Stimulated activated memory B cell treated with anti-CD40 and anti-IgM and Interleukin-4, amounts not matched to agents 10 μg/mL and 1 μg/mL and 100 μg/mL, for 72 hours (primary cell): ENCODE data around the gene TICRR.

Experiments
- ATAC-seq: fragments of 150-1000 bp; cut with Tn5 transposase; 2 replicates; pipeline ENCODE4 v1.10.0; 2021
- H3K27ac Mint-ChIP-seq: one replicate; pipeline ENCODE4 v1.8.0; 2022; ENCODE audit warnings: mild to moderate bottlenecking, mixed read lengths
- H3K27me3 Mint-ChIP-seq: one replicate; pipeline ENCODE4 v1.8.0; 2022; ENCODE audit warnings: mixed read lengths
- H3K36me3 Mint-ChIP-seq: one replicate; pipeline ENCODE4 v1.8.0; 2022; ENCODE audit warnings: mixed read lengths
- H3K4me1 Mint-ChIP-seq: one replicate; pipeline ENCODE4 v1.8.0; 2022; ENCODE audit warnings: mixed read lengths
- H3K4me3 Mint-ChIP-seq: one replicate; pipeline ENCODE4 v1.8.0; 2022; ENCODE audit warnings: mild to moderate bottlenecking, moderate library complexity, mixed read lengths
- H3K9me3 Mint-ChIP-seq: one replicate; pipeline ENCODE4 v1.8.0; 2022; ENCODE audit warnings: mixed read lengths

The TICRR gene

DNA sequence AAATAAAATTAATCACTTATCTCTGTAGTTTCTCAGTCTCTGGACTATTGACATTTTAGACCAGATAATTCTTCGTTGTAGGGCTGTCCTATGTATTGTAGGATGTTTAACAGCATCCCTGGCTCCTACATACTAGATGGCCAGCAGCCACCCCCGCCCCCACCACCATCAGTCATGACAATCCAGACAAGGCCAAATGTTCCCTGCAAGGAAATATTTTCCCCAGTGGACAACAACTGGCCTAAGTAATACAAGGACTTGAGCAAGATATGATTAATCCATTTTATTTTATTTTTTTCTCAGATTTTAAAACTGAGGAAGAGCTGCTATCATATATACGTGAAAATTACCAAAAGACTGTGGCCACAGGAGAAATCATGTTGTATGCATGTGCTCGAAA is 23.8 kb downstream of the TICRR start:
- Mint-ChIP-seq H3K4me1 (no peaks in the 10 kb centered on the region), H3K36me3 (no peaks in the 10 kb centered on the region), H3K4me3 (no peak overlapping the region), H3K27ac (no peak overlapping the region), H3K27me3 (no peaks in the 10 kb centered on the region), H3K9me3 (no peaks in the 10 kb centered on the region)
- no peak for ATAC-seq

- no peak overlapping the region for H3K27ac Mint-ChIP-seq
- H3K36me3 Mint-ChIP-seq, result peaks cover 40% of the 10 kb centered on the region
- no peaks in the 10 kb centered on the region for H3K27me3 Mint-ChIP-seq
- H3K9me3 Mint-ChIP-seq, result peaks cover 23% of the 10 kb centered on the region
- ATAC-seq, result no peak
- no peaks in the 10 kb centered on the region for H3K4me1 Mint-ChIP-seq
- no peak overlapping the region for H3K4me3 Mint-ChIP-seq
Observed at GRCh38 chr15:89611317-89611716, 36.0 kb downstream of the TICRR start.

DNA sequence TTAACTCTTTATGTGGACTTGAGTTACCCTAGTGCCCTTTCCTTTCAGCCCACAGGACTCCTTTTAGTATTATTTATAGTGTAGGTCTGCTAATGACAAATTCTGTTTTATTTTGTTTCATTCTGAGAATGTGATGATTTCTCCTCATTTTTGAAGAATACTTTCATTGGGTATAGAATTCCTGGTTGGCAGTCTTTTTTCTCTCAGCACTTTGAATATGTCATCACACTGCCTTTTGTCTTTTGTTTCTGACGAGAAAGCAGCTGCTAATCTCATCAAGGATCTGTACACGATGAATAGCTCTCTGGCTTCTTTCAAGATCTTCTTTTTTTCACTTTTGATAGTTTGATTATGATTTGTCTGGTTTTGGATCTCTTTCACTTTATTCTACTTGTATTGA is 37.8 kb downstream of the TICRR start:
- peaks cover 40% of the 10 kb centered on the region for H3K36me3 Mint-ChIP-seq
- ATAC-seq, result no peak

GRCh38 chr15:89614164-89614563 is 38.9 kb downstream of the TICRR start:
- no peak for ATAC-seq
- Mint-ChIP-seq H3K36me3 (peaks cover 40% of the 10 kb centered on the region), H3K4me3 (no peak overlapping the region), H3K27ac (no peak overlapping the region), H3K9me3 (peaks cover 23% of the 10 kb centered on the region), H3K4me1 (no peaks in the 10 kb centered on the region), H3K27me3 (no peaks in the 10 kb centered on the region)

More for the DNA sequence above, 37.8 kb downstream of the TICRR start:
- Mint-ChIP-seq H3K4me1 (no peaks in the 10 kb centered on the region), H3K27ac (no peak overlapping the region), H3K9me3 (peaks cover 23% of the 10 kb centered on the region), H3K4me3 (no peak overlapping the region), H3K27me3 (no peaks in the 10 kb centered on the region)

- Mint-ChIP-seq H3K36me3 (peaks cover 31% of the 10 kb centered on the region), H3K27ac (no peak overlapping the region), H3K27me3 (no peaks in the 10 kb centered on the region), H3K4me3 (no peak overlapping the region), H3K4me1 (no peaks in the 10 kb centered on the region), H3K9me3 (peaks cover 23% of the 10 kb centered on the region)
- ATAC-seq, result no peak
Observed at GRCh38 chr15:89615135-89615534, 39.9 kb downstream of the TICRR start.

DNA sequence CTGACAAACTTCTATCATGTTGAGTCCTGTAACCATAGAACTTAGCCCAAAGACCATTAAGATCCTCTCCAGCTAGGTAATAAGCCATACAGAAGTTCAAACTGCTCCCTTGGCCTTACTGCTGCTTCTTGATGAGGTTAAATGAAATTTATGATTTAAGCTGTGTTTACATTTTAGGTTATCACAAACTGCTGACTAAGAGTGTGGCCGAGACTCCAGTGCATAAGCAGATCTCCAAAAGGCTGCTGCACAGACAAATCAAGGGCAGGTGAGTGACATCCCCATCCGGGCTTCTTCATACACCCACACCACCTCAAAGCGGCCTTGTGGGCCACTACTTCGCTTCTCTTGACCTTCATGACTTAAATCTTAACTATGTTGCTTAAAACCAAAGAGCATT is 41.0 kb downstream of the TICRR start:
- H3K4me3 Mint-ChIP-seq, result no peak overlapping the region
- no peak for ATAC-seq
- no peaks in the 10 kb centered on the region for H3K27me3 Mint-ChIP-seq
- peaks cover 24% of the 10 kb centered on the region for H3K36me3 Mint-ChIP-seq
- H3K27ac Mint-ChIP-seq, result no peak overlapping the region
- no peaks in the 10 kb centered on the region for H3K4me1 Mint-ChIP-seq
- H3K9me3 Mint-ChIP-seq, result peaks cover 20% of the 10 kb centered on the region

DNA sequence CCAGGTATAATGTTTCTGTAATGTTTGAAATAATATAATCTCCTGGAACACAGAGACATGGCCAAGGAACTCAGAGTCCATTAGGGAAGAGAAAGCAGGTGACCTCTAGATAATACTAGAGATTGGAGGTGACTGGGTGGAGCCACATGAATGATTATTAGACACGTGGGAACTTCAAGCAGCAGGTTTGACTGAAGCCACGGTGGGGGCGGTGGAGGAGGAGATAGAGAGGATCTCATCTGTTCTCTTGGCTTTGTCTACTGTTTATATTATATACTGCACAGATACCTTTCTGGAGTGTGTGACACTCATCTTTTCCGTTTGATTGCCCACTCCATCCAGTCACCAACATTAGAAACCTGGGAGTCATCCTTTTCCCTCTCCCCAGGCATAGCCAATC is 46.3 kb downstream of the TICRR start:
- no peak overlapping the region for H3K4me3 Mint-ChIP-seq
- no peak for ATAC-seq
- peaks cover 8% of the 10 kb centered on the region for H3K36me3 Mint-ChIP-seq
- H3K27me3 Mint-ChIP-seq, result no peaks in the 10 kb centered on the region
- no peak overlapping the region for H3K27ac Mint-ChIP-seq
- H3K9me3 Mint-ChIP-seq, result no peaks in the 10 kb centered on the region
- H3K4me1 Mint-ChIP-seq, result no peaks in the 10 kb centered on the region

- Mint-ChIP-seq H3K9me3 (no peaks in the 10 kb centered on the region), H3K4me1 (no peaks in the 10 kb centered on the region), H3K4me3 (no peak overlapping the region), H3K36me3 (peaks cover 8% of the 10 kb centered on the region), H3K27me3 (no peaks in the 10 kb centered on the region), H3K27ac (no peak overlapping the region)
- ATAC-seq, result no peak
Observed at GRCh38 chr15:89623165-89623564, 47.9 kb downstream of the TICRR start.

GRCh38 chr15:89625716-89626115 is 50.4 kb downstream of the TICRR start:
- Mint-ChIP-seq H3K27me3 (no peaks in the 10 kb centered on the region), H3K9me3 (no peaks in the 10 kb centered on the region), H3K4me3 (no peak overlapping the region), H3K27ac (no peak overlapping the region), H3K36me3 (peaks cover 14% of the 10 kb centered on the region), H3K4me1 (peaks cover 5% of the 10 kb centered on the region)
- no peak for ATAC-seq

DNA sequence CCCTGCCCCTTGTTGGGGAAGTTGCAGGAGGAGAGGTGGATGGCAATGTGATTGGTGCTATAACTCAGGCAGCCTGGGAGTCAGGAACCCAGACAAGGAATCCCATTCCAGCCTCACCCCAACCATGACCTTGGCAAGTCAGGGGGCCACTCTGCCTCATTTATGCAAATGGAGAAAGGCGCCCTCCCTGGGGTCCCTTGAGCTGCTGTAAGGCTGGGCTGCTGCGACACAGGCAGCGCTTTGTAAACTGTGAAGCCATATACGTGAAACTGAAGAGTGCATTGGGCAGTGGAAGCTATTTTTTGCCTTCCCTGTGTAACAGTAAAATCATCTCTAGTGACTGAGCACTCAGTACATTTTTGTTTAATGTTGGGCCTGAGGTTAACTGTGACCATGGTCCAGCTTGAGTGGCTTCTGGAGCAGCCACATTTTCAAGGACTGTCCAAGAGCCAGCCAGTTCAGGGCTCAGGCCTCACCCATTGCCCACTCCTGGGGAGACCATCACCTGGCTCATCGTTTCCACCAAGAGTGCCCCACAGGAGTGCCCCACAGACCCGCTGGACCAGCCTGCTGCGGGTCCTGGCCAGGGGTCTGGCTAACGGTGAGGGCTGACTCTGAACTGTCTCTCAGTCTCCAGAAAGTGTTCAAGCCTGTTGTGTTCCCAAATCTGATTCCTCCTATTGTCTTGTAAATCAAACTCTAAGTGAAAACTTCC is 52.1 kb downstream of the TICRR start:
- Mint-ChIP-seq H3K4me3 (no peak overlapping the region), H3K9me3 (no peaks in the 10 kb centered on the region), H3K36me3 (peaks cover 14% of the 10 kb centered on the region), H3K4me1 (peaks cover 5% of the 10 kb centered on the region), H3K27ac (no peak overlapping the region), H3K27me3 (no peaks in the 10 kb centered on the region)
- ATAC-seq, result no peak

DNA sequence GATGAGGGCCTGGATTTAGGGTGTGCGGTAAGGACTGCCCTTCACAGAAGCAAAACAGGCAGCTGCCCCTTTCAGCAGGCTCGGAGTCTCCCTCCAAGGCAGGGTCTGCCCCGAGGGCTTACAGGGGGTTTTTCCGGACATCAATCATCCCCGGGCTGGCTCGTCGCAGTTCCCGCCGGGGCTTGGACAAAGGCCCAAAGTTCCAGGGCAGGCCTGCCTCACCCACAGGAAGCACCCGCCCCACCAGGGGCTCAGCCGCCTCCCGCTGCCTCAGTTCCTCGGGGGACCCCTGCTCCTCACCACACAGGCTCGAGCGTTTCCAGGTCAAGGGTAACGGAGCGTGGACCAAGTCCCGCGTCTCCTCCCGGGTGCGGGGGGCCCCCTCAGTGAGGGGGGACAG is 53.0 kb downstream of the TICRR start:
- H3K4me1 Mint-ChIP-seq, result peaks cover 5% of the 10 kb centered on the region
- H3K27me3 Mint-ChIP-seq, result no peaks in the 10 kb centered on the region
- no peak for ATAC-seq
- H3K9me3 Mint-ChIP-seq, result no peaks in the 10 kb centered on the region
- H3K27ac Mint-ChIP-seq, result peak overlapping the region; percentile 51
- no peak overlapping the region for H3K4me3 Mint-ChIP-seq
- H3K36me3 Mint-ChIP-seq, result peaks cover 14% of the 10 kb centered on the region

DNA sequence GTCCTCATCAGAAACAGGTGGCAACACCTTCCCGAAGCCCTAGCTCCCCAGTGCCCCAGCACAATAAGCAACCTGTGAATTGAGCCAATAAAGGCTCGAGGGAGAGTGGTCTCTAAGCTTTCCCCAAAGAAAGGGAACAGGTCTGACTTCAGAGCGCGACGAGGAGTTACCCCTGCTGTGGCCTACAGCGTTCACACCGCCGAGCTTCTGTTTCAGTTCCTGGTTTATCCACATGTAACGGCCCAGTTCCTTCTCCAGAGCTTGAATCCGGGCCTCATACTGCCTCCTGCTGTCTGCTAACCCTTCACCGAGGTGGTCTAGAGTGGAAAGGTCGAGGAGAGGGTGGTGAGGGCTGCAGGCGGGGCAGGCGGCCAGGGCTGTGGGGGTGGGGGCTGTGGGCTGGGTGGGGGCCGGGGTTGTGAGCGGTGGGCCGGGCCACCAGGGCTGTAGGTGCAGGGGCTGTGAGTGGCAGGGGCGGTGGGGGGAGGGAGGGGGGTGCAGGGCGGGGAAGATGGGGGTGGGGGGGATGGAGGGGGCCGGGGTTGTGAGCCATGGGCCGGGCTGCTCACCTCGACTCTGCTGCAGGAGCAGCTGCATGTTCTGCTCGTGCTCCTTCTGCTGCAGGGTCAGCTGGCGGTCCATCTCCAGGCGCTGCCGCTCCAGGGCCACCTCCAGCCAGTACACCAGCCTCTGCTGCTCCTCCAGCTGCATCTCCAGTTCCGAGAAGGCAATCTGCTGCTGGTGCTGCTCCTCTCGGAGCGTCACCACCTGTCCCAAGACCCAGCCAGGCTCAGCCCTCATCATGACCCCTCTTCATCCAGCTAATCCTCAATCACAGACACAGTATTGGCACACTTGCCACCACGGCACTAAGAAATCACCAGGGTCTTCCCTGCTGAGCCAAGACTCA is 53.8 kb downstream of the TICRR start:
- Mint-ChIP-seq H3K36me3 (peaks cover 11% of the 10 kb centered on the region), H3K9me3 (no peaks in the 10 kb centered on the region), H3K4me3 (no peak overlapping the region), H3K4me1 (peaks cover 5% of the 10 kb centered on the region), H3K27ac (peak overlapping the region; percentile 51), H3K27me3 (no peaks in the 10 kb centered on the region)
- ATAC-seq, result peak; percentile 31

DNA sequence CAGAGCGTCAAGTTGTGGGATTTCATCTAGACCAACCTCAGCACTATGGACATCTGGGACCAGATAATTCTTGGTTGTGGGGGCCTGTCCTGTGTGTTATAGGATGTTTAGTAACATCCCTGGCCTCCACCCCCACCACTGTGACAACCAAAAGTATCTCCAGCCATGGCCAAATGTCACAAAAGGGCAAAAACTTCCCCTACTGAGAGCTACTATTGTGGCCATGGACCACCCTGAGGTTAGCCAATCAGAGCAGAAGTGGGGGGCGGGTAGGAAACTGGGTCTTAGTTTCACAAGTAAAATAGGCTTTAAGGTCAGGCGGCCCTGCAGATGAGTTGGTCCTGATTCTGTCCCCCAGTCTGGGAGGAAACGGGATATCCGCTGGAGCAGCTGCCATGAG is 54.6 kb downstream of the TICRR start:
- Mint-ChIP-seq H3K4me1 (peaks cover 5% of the 10 kb centered on the region), H3K27ac (no peak overlapping the region), H3K36me3 (peaks cover 6% of the 10 kb centered on the region), H3K4me3 (no peak overlapping the region), H3K9me3 (no peaks in the 10 kb centered on the region), H3K27me3 (no peaks in the 10 kb centered on the region)
- ATAC-seq, result no peak

DNA sequence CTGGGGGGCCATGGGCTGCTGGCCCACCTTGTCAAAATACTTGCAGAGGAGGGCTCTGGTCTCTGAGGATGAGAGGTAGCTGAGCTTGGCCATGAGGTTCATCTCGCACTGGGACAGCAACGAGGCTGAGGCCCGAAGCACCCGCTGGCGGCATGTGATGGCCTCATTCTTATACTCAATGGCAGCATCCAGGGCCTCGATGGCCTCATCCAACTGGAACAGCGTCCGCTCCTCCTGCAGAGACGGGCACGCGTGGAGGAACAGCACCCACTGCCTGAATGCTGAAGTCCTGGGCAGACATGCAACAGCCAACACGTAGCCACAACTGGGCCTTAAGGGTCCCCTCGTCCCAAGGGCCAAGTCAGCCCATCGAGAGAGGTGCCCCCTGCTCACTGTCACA is 55.0 kb downstream of the TICRR start:
- Mint-ChIP-seq H3K4me3 (no peak overlapping the region), H3K27me3 (no peaks in the 10 kb centered on the region), H3K4me1 (peaks cover 5% of the 10 kb centered on the region), H3K36me3 (peaks cover 6% of the 10 kb centered on the region), H3K9me3 (peaks cover under 1% of the 10 kb centered on the region), H3K27ac (no peak overlapping the region)
- ATAC-seq, result no peak

DNA sequence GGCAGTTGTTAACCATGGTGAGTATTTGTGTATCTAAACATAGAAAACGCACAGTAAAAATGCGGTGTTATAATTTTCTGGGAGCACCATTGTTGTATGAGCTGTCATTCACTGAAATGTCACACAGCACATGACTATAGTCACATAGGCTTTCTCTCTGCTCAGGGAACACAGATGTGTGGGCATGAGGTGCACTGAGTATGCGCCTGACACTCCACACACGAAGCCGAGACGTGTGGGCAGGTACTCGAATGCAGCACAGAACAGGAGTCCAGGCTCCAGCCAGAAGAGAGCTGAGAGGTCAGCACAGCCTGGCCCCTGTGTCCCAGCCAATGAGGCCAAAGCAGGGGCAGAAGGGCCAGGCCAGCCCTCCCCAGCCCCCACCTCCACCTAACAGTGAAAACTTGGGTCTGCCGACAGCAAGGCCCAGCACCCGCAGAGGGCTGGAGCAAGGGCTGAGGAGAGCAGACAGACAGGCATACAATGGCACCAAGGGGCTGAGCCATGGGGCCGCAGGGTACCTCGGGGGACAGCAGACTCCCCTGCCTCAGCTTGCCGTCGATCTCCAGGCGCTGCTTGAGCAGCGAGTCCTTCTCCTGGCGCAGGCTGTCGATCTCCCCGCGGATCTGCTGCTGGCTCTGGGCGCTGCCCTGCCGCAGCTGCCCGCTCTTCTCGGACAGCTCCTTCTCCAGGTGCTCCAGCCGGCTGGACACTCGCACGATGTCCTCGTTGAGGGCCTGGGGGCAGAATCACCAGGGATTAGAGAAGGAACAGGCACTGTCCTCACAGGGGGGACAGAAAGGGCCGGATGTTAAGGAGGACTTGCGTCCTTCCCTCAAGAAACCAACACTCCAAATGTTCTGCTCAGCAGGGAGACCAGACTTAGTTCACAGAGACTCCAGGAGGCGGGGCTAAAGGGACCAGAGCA is 56.0 kb downstream of the TICRR start:
- no peak for ATAC-seq
- Mint-ChIP-seq H3K4me3 (no peak overlapping the region), H3K27me3 (no peaks in the 10 kb centered on the region), H3K4me1 (peaks cover 5% of the 10 kb centered on the region), H3K9me3 (peaks cover 5% of the 10 kb centered on the region), H3K27ac (no peak overlapping the region), H3K36me3 (peaks cover 6% of the 10 kb centered on the region)
